Brain microvascular endothelial cell (primary cell): Measurements from ENCODE around the gene TRABD2B.

Experiments used
- DNase-seq: peaks from one replicate; pipeline ENCODE4 v3.0.0-alpha.2; 2020
- H3K27ac ChIP-seq: fragments of 250-450 bp; sonication (Bioruptor Pico); 2 replicates; pipeline ENCODE4 v1.5.1; 2020; ENCODE audit warnings: mild to moderate bottlenecking, moderate library complexity
- H3K27me3 ChIP-seq: fragments of 250-450 bp; sonication (Bioruptor Pico); replicated peaks from 2 replicates; pipeline ENCODE4 v1.5.1; 2020; ENCODE audit warnings: mild to moderate bottlenecking
- H3K36me3 ChIP-seq: fragments of 250-450 bp; sonication (Bioruptor Pico); replicated peaks from 2 replicates; pipeline ENCODE4 v1.5.1; 2020; ENCODE audit warnings: mild to moderate bottlenecking
- H3K4me3 ChIP-seq: 2 replicates; pipeline ENCODE4 v1.5.1; 2011; ENCODE audit warnings: low read depth, mild to moderate bottlenecking, control low read depth, low read length, moderate library complexity
- CTCF ChIP-seq: IDR thresholded peaks from 2 replicates; pipeline ENCODE4 v1.5.1; 2011; ENCODE audit warnings: low read depth, mild to moderate bottlenecking, moderate library complexity, low read length, control low read depth, inconsistent platforms; ENCODE audit errors: missing control alignments
- in situ Hi-C: cut with HindIII; loops from 2 replicates; pipeline ENCODE4 v1.10.0; 2017; ENCODE audit warnings: low sequenced_read_pairs, low pct_ligation_motif_present

TRABD2B gene

DNA sequence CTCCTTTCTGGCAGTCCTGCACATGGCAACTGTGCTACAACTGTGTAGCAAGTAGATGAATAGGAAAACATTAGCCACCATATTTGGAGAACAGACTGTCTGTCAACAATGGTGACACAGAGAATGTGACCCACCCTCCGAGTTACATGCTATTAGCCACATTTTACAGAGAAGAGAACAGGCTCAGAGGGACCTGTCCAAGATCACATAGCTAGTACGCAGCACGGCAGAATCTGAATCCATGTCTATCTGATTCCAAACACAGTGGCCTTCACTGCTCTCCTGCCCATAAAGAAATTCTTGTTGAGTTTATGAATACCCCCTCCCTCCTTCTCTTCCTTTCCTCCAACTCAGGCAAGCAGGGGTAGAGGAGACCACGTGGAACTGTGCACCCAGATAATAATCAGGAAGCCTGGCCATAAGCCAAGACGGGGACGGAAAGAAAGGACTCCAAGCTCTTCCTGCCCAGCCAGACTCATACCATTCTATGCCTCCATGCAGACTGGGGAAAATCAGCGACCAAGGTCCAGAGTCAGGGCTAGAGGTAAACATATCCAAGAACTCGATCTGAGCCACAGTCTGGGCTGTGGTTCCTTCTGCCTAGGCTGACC lies 78.8 kb downstream of the TRABD2B start:
- DNase-seq: no peak
- Histone ChIP-seq H3K4me3 (no peak overlapping the region), H3K27ac (no peak overlapping the region), H3K36me3 (no peaks in the 10 kb centered on the region), H3K27me3 (no peaks in the 10 kb centered on the region)
- in situ Hi-C loops: no loop called here
- no peak for TF ChIP-seq CTCF

DNA sequence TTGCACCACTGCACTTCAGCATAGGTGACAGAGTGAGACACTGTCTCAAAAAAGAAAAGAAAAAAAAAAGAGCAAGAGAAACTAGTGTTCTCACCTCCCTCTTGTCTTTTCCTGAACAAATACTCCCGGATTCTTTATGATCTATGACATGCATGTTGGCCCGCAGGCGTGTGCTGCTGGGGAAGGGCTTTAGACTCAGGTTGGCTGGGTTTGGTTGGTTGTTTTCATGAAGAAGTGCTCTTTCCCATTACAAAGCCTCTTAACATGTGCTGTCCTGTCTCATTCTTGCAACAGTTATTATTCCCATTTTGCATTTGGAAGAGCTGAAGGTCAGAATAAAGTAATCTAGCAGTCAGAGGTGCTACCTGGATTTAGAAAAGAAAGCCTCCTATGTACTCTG lies 79.5 kb downstream of the TRABD2B start:
- no peak for DNase-seq
- Histone ChIP-seq H3K36me3 (no peaks in the 10 kb centered on the region), H3K27me3 (no peaks in the 10 kb centered on the region), H3K27ac (no peak overlapping the region), H3K4me3 (no peak overlapping the region)
- TF ChIP-seq CTCF: no peak
- in situ Hi-C loops: no loop called here

GRCh38 chr1:47915677-47916353 lies 81.4 kb downstream of the TRABD2B start:
- Histone ChIP-seq H3K27me3 (no peaks in the 10 kb centered on the region), H3K36me3 (no peaks in the 10 kb centered on the region), H3K27ac (no peak overlapping the region), H3K4me3 (no peak overlapping the region)
- in situ Hi-C loops: no loop called here
- DNase-seq: no peak
- no peak for TF ChIP-seq CTCF

DNA sequence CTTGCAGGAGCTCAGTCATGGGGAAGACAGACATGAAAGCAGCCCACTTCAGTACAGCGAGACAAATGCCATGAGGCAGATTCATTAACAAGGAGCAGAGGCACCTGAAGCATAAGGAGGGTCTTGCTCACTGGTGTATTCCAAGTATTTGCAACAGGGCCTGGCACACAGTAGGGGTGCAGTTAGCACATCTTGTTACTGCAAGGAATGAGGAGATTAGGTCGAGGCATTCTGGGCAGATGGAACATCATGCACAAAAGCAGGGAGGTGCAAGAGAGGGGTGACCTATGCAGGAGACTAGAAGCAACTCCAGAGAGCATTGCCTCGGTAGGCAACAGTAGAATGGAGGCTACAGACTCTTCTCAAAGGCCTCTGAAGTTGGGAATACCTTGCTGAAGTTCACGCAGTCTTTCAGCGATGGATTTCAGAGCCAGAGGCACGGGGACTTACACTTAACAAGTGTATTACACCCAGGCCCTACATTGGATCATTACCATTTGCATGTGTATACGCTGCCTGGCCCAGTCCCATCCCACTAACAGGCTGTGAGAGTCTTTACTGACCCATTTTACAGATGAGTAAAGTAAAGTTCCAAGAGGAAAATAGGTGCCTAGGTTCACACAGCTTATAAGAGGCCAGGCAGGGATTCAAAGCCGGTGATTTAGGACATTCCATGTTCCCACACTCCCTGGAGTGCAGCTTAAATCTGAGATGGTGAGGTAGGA lies 82.1 kb downstream of the TRABD2B start:
- no peak for DNase-seq
- no peak for TF ChIP-seq CTCF
- in situ Hi-C loops: no loop called here
- no peak overlapping the region for H3K4me3 ChIP-seq
- H3K27me3 ChIP-seq: no peaks in the 10 kb centered on the region
- no peaks in the 10 kb centered on the region for H3K36me3 ChIP-seq
- H3K27ac ChIP-seq: no peak overlapping the region

DNA sequence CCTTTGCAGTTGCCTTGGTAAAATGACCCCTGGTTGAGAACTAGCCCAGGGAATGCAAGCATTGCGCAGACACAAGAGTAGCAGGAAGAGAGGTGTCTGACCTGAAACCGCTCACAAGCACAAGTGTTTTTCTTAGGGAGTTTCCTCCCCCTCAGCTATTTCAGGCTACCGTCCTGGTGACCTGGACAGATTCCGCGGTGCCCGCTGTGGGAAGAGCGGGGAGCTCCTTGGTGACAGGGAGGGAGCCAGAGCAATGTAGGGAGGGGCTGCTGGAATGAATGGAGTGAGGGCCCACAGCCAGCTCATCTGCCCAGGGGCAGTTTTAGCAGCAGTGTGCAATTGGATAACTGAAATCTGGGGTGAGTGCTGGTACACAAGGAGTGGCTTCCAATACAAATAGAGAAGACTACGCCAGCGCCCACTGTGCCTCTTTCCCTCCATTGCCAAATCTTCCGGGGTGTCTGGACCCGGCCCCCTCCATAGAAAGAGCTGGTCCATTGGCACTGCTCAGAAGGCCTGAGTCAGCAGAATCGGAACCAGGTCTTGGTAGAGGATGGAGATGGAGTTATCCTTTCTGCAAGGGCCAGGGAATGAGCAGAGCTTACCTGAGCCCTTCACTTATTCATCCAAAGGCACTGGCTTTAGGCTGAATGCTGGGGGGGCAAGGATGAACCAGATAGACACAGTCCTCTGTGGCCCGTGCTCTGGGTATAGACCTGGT lies 82.8 kb downstream of the TRABD2B start:
- no peaks in the 10 kb centered on the region for H3K27me3 ChIP-seq
- DNase-seq: no peak
- no peak overlapping the region for H3K4me3 ChIP-seq
- no peaks in the 10 kb centered on the region for H3K36me3 ChIP-seq
- no peak for TF ChIP-seq CTCF
- H3K27ac ChIP-seq: no peak overlapping the region
- in situ Hi-C loops: no loop called here
